Activated naive CD4-positive, alpha-beta T cell treated with anti-CD3 and anti-CD28 coated beads, Interleukin-2, amount 10 ng/mL, durations not matched to agents 7 days and 5 days (primary cell): ENCODE data around the gene WAPL.
A peak's percentile ranks its signal among the peaks of the same experiment; 100 is the strongest.
"Not testable (repeated sequence)": the region's sequence is repeated elsewhere in the genome, so short reads cannot be mapped to it uniquely, and the experiment has no call there.

ENCODE experiments used
- CTCF ChIA-PET: fragments of 350-600 bp; sonication (Branson Sonifier 250); formaldehyde crosslinking; loops from one replicate; lab custom pipeline; 2021; ENCODE audit warnings: antibody characterized with exemption; lab: Charles Lee
- DNase-seq: peaks from one replicate; pipeline ENCODE4 v3.0.0-alpha.2; 2020
- H3K27ac Mint-ChIP-seq: one replicate; pipeline ENCODE4 v1.8.0; 2021; ENCODE audit warnings: mild to moderate bottlenecking, moderate library complexity, mixed read lengths
- H3K27me3 Mint-ChIP-seq: one replicate; pipeline ENCODE4 v1.8.0; 2021; ENCODE audit warnings: mild to moderate bottlenecking, mixed read lengths
- H3K36me3 Mint-ChIP-seq: one replicate; pipeline ENCODE4 v1.8.0; 2021; ENCODE audit warnings: mixed read lengths
- H3K4me1 Mint-ChIP-seq: one replicate; pipeline ENCODE4 v1.8.0; 2021; ENCODE audit warnings: mixed read lengths
- H3K4me3 Mint-ChIP-seq: one replicate; pipeline ENCODE4 v1.8.0; 2021; ENCODE audit warnings: mild to moderate bottlenecking, moderate library complexity, mixed read lengths
- H3K9me3 Mint-ChIP-seq: one replicate; pipeline ENCODE4 v1.8.0; 2021; ENCODE audit warnings: mixed read lengths

The WAPL gene

DNA sequence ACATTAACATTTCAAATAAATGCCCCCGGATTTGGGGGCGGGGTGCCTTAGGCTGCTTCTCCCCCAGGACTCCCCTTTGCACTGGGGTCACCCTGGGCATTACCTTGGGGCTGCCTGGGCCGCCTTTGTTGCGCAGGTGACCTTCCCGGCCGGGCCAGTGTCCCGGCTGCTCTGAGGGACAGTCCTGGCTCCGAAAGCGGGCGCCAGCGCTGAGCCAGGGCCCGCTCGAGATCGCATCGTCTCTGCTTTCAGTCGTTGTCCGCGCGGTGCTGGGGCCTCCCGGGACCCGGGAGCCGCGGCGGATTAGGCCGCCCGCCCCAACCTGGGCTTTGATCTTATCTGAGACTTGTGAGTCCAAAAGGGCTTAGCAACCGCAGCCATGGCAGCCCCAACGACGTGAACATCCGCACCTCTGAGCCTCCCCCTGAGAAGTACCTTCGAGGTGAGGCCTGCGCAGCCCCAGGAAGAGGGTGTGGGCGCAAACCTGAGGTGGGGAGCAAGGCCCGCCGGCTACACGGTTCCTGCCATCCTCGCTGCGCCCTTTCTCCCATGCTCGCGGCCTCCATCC is 14.8 kb upstream of the WAPL start:
- H3K4me1 Mint-ChIP-seq: peaks cover 35% of the 10 kb centered on the region
- H3K4me3 Mint-ChIP-seq: peak overlapping the region; percentile 60
- CTCF ChIA-PET: no interaction called here
- peaks cover 5% of the 10 kb centered on the region for H3K9me3 Mint-ChIP-seq
- H3K27ac Mint-ChIP-seq: peak overlapping the region; percentile 84
- peaks cover 7% of the 10 kb centered on the region for H3K36me3 Mint-ChIP-seq
- peak; percentile 75 for DNase-seq
- H3K27me3 Mint-ChIP-seq: no peaks in the 10 kb centered on the region

DNA sequence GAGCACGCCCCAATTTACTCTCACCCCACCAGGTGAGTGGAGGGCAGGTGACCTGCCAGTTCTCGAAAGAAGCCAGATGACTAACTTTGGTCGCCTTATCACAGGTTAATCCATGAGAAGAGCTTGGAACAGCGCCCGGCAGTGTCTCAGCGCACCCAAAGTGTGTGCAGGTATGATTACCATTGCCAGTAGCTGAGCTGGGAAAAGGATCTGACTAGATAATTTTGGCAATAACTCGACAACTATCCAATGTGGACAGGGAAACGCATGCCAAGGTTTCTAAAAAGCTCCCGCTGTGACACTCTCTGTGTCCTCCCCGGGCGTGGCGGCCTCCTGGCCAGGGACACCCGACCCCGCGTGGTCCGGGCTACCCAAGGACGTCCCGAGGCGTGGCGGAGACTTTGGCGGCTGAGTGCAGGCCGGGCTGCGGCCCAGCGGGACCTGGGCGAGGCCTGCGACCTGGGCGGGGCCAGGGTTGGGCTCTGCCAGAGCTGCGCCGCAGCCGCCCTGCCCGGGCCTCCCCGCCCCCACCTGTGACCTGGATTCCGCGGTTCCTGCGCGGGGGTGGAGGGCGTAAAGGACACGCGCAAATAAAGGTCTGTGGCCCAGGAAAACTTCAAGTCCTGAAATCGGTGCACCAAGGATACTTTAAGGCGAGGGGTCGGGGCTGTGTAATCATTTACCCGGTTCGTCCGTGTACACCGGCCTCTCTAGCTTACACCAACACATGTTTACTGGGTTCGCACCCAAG is 13.7 kb upstream of the WAPL start:
- Mint-ChIP-seq H3K9me3 (peaks cover 5% of the 10 kb centered on the region), H3K4me1 (peaks cover 35% of the 10 kb centered on the region), H3K27ac (peak overlapping the region; percentile 68), H3K4me3 (peak overlapping the region; percentile 44), H3K36me3 (peaks cover 7% of the 10 kb centered on the region), H3K27me3 (no peaks in the 10 kb centered on the region)
- peak; percentile 34 for DNase-seq
- CTCF ChIA-PET: interaction anchor here (0.7 to 1.2 kb wide), 2 partner anchors 11 to 130 kb away, joined by 3 read pairs; no protein-coding TSS in a partner anchor

DNA sequence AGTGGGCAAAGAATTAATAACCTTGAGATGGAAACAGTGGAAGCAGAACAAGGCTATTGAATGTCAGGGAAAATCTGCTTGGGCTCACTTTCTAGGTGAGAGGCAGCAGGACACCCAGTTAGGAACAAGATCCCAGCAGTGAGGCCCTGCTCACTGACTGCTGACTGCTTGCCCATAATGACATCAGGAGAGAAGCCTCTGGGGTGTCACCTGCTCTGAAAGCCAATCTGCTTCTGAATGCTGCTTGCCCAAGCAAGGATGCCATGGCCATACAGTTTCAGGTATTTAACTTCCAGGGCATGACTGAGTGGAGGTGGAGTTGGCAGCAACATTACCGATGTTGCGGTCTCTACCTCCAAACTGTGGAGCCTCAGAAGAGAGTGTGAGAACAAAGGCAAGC is 11.7 kb upstream of the WAPL start:
- Mint-ChIP-seq H3K9me3 (peaks cover 2% of the 10 kb centered on the region), H3K4me3 (no peak overlapping the region), H3K27ac (no peak overlapping the region), H3K27me3 (no peaks in the 10 kb centered on the region), H3K36me3 (peaks cover 3% of the 10 kb centered on the region), H3K4me1 (peaks cover 18% of the 10 kb centered on the region)
- CTCF ChIA-PET: no interaction called here
- no peak for DNase-seq

DNA sequence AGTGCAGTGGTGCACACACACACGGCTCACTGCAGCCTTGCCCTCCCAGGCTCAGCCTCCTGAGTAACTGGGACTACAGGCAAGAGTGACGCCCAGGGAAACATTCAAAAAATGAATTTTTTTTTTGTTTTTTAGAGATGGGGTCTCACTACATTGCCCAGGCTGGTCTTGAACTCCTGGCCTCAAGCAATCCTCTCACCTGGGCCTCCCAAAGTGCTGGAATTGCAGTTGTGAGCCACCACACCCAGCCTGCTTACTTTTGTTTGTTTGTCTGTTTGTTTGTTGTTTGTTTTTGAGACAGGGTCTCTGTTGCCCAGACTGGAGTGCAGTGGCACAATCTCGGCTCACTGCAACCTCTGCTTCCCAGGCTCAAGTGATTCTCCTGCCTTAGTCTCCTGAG is 7.1 kb upstream of the WAPL start:
- CTCF ChIA-PET: interaction anchor here (1.1 kb wide), 1 partner anchor 128 kb away, joined by 4 read pairs; no protein-coding TSS in a partner anchor
- not testable (repeated sequence) for H3K9me3 Mint-ChIP-seq, H3K27ac Mint-ChIP-seq, H3K36me3 Mint-ChIP-seq, H3K4me3 Mint-ChIP-seq, DNase-seq, H3K27me3 Mint-ChIP-seq
- H3K4me1 Mint-ChIP-seq: peaks cover 13% of the 10 kb centered on the region

DNA sequence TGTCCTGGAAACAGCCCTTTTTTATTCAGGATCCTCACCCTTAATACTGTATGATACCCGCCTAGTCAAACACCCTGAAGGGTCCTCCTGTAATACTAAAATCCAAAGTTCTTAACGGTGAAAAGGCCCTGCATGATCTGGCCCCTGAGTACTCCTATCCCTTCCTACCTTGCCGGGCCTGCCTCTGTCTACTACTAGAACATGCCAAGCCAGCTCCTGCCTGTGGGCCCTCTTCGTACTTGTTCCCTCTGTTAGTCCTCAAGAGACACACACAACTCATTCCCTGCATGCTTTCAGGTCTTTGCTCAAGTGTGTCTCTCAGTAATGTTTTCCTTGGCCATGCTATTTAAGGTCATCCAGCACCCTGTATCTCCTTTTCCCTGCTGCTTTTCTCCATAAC is 5.0 kb upstream of the WAPL start:
- H3K4me3 Mint-ChIP-seq: no peak overlapping the region
- CTCF ChIA-PET: no interaction called here

DNA sequence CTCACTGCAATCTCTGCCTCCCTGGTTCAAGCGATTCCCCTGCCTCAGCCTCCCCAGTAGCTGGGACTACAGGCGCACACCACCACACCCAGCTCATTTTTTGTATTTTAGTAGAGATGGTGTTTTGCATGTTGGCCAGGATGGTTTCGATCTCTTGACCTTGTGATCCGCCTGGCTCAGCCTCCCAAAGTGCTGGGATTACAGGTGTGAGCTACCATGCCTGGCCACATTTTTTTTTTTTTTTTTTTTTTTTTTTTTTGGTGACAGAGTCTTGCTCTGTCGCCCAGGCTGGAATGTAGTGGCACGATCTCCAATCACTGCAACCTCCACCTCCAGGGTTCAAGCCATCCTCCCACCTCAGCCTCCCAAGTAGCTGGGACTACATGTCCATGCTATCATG is 4.1 kb upstream of the WAPL start:
- H3K36me3 Mint-ChIP-seq, H3K27ac Mint-ChIP-seq, H3K4me3 Mint-ChIP-seq, H3K27me3 Mint-ChIP-seq, DNase-seq, CTCF ChIA-PET, H3K9me3 Mint-ChIP-seq: not testable (repeated sequence)
- peaks cover 33% of the 10 kb centered on the region for H3K4me1 Mint-ChIP-seq

More for the DNA sequence above, 5.0 kb upstream of the WAPL start:
- Mint-ChIP-seq H3K27ac (no peak overlapping the region), H3K9me3 (no peaks in the 10 kb centered on the region), H3K27me3 (no peaks in the 10 kb centered on the region), H3K36me3 (peaks cover 5% of the 10 kb centered on the region), H3K4me1 (peaks cover 31% of the 10 kb centered on the region)
- DNase-seq: no peak

DNA sequence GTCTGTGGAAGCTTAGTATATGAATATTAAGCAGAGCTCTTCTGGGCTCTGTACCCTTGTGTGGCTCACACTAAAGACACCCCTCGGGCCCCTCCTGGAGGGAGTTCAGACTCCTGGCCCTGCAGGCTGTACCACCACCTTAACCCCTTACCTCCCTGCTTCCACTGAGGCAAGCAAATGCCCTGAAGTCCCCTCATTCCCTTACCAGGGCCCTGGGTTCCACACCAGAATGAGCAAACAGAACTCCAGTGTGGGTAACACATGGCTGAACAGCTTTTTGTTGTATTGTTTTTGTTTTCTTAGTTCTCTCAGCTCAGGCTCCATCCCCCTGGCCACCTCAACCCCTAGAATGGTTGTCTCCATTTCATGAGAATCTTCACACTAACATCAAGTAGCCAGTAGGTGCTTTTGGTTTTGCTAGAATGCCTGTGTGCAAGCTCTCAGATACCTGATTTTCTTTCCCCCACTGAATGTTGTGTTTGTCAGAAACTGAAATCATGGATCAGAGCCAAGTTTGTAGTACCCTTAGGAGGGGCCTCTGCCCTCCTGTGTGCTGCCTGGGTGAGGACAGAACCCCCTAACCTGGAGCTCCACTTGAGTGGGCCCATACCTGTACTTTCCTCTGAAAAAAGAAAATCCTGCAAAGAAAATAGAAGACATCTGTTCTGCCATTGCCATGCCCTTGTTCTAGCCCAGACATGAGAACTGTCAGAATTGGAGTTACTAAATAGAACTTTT is 2.8 kb upstream of the WAPL start:
- Mint-ChIP-seq H3K27ac (no peak overlapping the region), H3K4me3 (no peak overlapping the region), H3K36me3 (peaks cover 12% of the 10 kb centered on the region), H3K9me3 (no peaks in the 10 kb centered on the region), H3K27me3 (no peaks in the 10 kb centered on the region), H3K4me1 (peaks cover 43% of the 10 kb centered on the region)
- CTCF ChIA-PET: interaction anchor here (0.9 to 1.3 kb wide), 3 partner anchors 10 to 123 kb away, joined by 3 to 6 read pairs (median 3); no protein-coding TSS in a partner anchor
- DNase-seq: no peak

DNA sequence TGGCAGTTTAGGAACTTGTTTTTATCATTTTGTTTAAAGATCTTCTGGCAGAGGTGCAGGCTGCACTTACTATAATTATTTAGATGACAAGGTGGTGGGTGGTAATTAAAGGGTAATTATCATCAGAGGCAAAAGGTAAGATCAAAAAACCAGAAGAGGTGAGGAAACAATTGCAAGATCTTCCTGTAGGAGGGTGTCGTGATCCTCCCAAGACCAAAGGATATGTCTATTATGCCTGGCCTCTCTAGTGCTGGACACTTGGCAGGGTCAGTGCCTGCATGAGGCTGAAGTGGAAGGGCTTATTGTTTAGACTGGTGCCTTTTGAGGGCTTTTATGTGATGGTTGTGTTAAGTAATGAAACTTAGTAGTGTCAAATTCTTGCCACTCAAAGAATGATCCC is 1.8 kb upstream of the WAPL start:
- Mint-ChIP-seq H3K9me3 (no peaks in the 10 kb centered on the region), H3K4me3 (peak overlapping the region; percentile 92), H3K27me3 (no peaks in the 10 kb centered on the region), H3K36me3 (peaks cover 13% of the 10 kb centered on the region), H3K27ac (no peak overlapping the region), H3K4me1 (peaks cover 53% of the 10 kb centered on the region)
- no peak for DNase-seq
- CTCF ChIA-PET: no interaction called here

DNA sequence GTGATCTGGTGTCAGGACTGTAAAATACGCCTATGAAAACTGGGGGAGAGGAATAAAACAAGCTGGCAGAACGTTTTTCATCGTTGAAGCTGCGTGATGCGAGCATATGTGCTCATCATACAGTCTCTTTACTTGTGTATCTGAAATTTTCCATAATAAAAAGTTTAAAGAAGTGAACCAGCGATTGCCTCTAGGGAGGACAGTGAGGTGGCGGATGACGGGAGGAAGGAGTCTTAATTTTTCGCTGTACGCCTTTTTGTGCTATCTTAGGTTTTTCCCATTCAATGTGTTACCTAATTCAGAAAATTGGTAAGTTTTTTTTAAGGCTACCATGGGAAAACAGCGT is 891 bp upstream of the WAPL start:
- Mint-ChIP-seq H3K9me3 (no peaks in the 10 kb centered on the region), H3K4me1 (peaks cover 61% of the 10 kb centered on the region)
- CTCF ChIA-PET: interaction anchor here (1.1 to 1.4 kb wide), 2 partner anchors 15 to 61 kb away, joined by 3 read pairs; no protein-coding TSS in a partner anchor

DNA sequence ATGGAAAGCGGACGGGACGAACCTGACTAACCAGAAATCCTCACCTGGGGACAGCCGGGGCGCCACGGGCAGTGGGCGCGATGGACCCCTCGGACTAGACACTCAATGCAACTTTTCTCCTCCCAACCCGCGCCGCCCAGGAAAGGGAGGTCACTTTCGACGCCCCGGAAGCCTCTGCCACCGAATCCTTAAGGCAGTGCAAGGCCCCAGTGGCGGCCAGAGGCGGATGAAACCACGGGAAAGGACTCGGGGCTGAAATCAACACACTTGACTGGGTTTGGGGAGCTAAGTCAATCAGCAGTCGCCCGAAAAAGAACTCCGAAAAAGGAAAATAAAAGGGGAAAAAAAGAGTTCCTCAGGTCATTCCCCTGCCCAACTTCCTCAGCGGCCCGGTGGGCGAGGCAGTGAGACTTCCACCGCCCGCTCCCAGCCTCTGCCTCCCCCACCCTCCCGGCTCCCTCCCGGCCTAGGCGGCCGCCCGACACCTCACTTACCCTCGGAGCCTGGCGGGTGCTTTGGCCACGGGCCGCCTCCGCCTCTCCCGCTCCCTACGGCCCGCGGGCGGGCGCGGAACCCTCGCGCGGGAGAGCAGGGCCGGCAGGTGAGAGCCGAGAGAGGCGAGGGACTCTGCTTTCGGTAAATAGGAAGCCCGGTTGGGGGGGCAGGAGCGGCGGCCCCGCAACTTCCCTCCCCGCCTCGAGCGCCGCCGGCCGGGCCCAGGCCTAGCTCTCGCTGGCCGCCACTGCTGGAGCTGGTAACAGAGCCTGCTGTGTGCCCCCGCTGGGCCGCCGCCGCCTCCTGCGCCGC is 518 bp downstream of the WAPL start:
- no peaks in the 10 kb centered on the region for H3K9me3 Mint-ChIP-seq
- CTCF ChIA-PET: interaction anchor here (1.4 kb wide), 1 partner anchor 121 kb away, joined by 7 read pairs; no protein-coding TSS in a partner anchor

More for the DNA sequence above, 891 bp upstream of the WAPL start:
- Mint-ChIP-seq H3K27me3 (no peaks in the 10 kb centered on the region), H3K36me3 (peaks cover 20% of the 10 kb centered on the region), H3K4me3 (peak overlapping the region; percentile 92), H3K27ac (peak overlapping the region; percentile 95)
- DNase-seq: no peak

DNA sequence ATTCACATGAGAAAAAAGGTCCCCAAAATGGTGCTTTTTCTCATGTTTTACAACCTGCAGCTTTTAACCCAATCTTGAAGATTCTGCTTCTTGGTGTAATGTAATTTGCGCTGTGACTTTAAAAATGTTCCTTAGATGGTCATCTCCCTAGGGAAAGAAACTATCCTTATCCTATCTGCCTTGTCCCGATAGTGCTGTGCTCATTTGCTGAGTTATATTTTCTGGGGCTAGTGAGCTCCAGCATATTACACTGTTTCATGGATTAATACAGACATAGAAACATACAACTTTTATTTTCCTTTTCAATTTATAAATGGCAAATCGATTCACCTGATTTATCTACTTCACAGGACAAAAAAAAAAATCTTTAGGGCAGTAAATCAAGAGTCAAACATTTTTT is 2.8 kb downstream of the WAPL start:
- Mint-ChIP-seq H3K27ac (no peak overlapping the region), H3K4me3 (no peak overlapping the region), H3K36me3 (peaks cover 46% of the 10 kb centered on the region), H3K9me3 (no peaks in the 10 kb centered on the region), H3K27me3 (no peaks in the 10 kb centered on the region), H3K4me1 (peaks cover 77% of the 10 kb centered on the region)
- DNase-seq: no peak
- CTCF ChIA-PET: interaction anchor here (0.7 kb wide), 1 partner anchor 433 kb away, joined by 3 read pairs; no protein-coding TSS in a partner anchor

More for the DNA sequence above, 518 bp downstream of the WAPL start:
- peaks cover 31% of the 10 kb centered on the region for H3K36me3 Mint-ChIP-seq
- peak overlapping the region; percentile 92 for H3K4me3 Mint-ChIP-seq
- peak; percentile 73 for DNase-seq
- peaks cover 74% of the 10 kb centered on the region for H3K4me1 Mint-ChIP-seq
- no peaks in the 10 kb centered on the region for H3K27me3 Mint-ChIP-seq
- H3K27ac Mint-ChIP-seq: peak overlapping the region; percentile 93

DNA sequence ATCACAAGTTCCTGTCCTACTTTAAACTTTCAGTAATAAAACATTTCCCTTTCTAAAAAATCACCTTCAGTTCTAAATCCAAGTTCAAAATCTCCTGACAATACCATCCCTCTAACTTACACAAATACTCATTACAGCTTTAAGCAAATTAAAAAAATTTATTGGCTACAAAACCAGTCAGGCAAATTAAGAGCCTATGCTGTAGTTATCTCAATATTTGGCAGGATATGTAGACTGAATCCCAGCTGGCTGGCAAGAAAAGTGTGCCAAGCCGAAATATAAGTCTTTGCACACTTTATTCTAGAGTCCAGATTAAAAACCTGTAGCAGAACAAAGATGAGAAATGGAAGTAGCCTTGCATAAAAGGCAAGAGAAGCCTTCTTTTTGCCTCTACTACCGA is 9.5 kb downstream of the WAPL start:
- peaks cover 39% of the 10 kb centered on the region for H3K36me3 Mint-ChIP-seq
- CTCF ChIA-PET: no interaction called here
- no peaks in the 10 kb centered on the region for H3K27me3 Mint-ChIP-seq
- no peak overlapping the region for H3K4me3 Mint-ChIP-seq
- H3K4me1 Mint-ChIP-seq: peaks cover 41% of the 10 kb centered on the region
- DNase-seq: no peak
- no peak overlapping the region for H3K27ac Mint-ChIP-seq
- H3K9me3 Mint-ChIP-seq: no peaks in the 10 kb centered on the region

DNA sequence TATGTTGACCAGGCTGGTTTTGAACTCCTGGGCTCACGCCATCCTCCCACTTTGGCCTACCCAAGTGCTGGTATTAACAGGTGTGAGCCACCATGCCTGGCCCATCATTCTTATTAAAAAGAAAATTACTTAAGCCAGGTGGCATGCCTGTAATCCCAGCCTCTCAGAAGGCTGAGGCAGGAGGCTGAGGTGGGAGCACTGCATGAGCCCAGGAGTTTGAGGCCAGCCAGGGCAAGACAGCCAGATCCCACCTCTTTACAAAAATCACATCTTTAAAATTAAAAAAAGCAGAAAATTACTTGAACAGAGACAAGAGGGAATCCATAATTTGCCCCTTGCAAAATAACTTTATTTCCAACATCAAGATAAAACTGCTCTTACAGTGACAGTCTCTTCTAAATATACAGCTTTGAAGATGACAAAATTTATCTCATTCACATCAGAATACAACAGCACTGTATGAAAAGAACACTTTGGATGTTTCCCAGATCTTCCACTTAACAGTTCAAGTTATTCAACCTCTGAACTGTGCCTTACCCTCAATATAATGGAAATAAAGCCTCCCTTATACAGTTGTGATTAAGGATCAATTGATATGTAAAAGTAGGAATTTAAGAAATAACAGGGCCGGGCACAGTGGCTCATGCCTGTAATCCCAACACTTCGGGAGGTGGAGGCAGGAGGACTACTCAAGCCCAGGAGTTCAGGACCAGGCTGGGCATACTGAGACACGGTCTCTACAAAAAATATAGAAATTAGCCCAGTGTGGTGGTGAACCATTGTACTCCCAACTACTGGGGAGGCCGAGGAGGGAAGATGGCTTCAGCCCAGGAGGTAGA is 10.3 kb downstream of the WAPL start:
- Mint-ChIP-seq H3K4me1 (peaks cover 33% of the 10 kb centered on the region), H3K9me3 (no peaks in the 10 kb centered on the region), H3K4me3 (no peak overlapping the region), H3K27ac (no peak overlapping the region), H3K27me3 (no peaks in the 10 kb centered on the region), H3K36me3 (peaks cover 31% of the 10 kb centered on the region)
- CTCF ChIA-PET: no interaction called here
- DNase-seq: no peak
